GM21528 (cell line): ENCODE data around the gene DOCK2.
"Not testable (repeated sequence)": the region's sequence is repeated elsewhere in the genome, so short reads cannot be mapped to it uniquely, and the experiment has no call there.

Experiments
- ATAC-seq: cut with Tn5 transposase; IDR thresholded peaks from one replicate; pipeline ENCODE4 v1.9.1; 2021; ENCODE audit warnings: mild to moderate bottlenecking, moderate library complexity; ENCODE audit not compliant: unreplicated experiment, low FRiP score

Gene DOCK2

DNA sequence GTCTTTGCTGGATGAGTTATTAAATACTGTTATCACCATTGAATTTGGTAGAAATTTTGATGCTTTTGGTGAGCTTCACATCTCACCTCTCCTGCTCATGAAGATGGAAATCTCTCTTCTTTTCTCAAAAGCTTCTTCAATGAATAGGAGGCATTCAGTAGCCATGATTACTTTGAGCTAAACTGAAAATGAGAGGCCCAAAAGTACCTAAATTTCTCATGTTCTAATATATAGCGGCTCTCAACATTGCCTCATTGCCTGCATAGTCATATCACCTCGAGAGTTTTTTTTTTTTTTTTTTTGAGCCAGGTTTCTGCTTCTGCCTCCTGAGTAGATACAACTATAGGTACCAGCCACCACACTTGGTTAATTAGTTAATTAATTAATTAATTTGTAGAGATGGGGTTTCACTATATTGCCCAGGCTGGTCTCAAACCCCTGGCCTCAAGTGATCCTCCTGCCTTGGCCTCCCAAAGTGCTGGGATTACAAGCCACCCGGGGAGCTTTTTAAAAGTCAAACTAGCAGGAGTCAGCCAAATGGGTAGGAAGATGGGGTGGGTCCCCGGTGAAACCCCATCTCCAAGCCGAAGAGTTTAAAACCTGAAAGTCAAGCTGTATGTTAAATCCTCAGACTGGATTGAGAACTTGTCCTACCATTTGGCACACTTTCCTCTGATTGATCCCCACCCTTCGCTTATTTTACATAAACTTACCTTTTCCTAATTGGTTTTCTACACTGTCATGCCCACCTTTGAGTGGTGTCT is 169.0 kb downstream of the DOCK2 start:
- peak; percentile 79 for ATAC-seq

DNA sequence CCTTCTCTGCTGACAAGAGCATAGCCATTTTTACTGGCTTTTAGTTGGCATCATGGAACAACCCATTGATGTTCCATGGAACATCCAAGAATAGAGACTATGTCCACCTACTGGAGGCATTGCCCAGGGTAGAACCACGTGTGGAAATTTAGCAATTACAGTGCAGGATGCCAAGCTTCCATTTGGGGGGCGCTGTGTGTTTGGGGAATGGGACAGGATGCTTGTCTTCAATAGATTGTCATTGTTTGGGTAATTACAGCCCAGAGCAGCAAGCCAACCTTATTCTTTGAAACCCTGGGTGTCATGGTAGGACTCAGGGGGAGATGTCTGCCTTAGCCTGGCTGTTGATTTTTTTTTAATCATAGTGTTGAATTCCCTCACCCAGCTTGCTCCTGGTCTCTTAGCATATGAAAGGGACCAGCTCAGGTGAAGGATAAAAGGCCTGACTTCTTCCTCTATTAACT is 171.1 kb downstream of the DOCK2 start:
- ATAC-seq, result no peak

DNA sequence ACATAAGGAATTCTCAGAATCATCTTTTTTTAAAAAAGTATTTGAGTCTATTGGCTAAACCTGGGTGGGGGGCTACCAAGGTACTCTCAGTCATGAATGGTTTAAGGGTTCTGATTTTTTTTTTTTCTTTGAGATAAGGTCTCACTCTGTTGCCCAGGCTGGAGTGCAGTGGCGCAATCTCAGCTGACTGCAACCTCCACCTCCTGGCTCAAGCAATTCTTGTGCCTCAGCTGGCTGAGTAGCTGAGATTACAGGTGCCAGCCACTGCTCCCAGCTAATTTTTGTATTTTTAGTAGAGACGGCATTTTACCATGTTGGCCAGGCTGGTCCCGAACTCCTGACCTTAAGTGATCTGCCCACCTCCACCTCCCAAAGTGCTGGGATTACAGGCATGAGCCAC is 171.8 kb downstream of the DOCK2 start:
- ATAC-seq, result not testable (repeated sequence)

DNA sequence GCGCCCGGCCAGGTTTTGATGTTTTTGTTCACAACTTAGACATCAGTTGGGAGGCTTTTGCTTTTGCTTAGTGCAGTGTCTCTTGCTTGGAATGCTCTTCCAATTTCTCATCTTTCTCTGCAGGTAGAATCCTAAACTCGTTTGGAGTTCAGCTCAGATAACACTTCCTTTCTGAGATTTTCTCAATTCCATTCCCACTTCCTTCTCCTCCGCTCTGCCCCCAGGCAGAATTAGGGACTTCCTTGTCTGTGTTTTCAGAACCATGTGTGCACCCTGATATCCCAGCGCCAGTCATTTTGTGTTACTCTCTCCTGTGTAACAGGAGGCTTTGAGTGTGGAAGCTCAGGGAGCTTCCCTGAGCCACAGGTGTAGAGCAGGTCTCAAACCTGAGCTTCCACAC is 172.2 kb downstream of the DOCK2 start:
- no peak for ATAC-seq

DNA sequence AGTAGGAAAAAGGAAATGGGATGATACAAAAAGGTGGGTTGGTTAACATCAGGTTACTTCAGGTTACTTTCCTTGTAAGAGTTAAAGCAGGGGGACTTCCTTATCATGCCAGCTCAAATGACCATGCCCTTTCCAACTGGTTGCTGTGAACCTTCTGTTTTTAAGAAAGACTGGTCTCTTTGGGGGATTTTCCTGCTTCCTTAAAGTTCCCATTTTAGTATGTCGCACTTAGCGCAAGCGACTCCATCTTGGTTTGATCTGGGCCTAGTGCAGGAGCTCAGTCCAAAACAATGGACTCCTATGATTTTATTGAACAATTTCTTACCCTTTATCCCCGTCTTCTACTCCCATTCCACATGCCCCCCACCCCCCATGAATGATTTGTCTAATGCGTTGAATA is 173.4 kb downstream of the DOCK2 start:
- no peak for ATAC-seq

DNA sequence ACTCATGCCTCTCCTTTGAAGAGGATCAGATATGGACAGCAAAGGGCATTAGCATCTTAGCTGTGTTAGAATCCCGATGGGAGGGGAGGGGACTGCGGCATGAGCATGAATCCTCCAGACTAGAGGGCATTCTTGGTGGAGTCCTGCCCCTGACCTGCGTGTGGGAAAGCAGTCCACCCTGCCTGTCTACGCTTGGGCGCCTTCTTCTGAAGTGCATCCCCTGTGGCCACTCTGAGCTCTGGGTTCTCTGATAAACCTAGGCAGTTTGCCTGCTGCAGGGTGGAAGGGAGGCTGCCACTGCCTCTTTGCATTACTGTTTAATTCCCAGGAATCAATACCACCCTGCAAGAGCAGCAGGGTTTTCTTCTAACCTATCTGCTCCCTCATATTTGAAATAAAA is 173.9 kb downstream of the DOCK2 start:
- ATAC-seq, result no peak

DNA sequence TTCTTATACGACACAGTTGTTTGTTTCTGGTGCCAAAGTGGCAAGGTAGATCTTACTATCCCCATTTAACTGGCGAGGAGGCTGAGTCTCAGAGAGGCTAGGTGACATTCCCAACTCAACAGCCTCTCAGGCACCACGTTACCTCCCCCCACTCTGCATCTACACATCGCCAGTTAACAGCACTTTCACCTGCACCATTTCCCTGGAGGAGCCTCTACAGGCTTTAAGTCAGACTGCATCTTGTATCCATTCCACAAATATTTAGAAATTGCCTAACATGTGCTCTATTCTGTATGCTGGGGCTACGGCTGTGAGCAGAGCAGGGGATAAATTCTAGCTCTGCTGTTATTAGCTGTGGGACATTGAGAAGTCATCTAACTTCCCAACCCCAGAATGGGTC is 174.6 kb downstream of the DOCK2 start:
- no peak for ATAC-seq

DNA sequence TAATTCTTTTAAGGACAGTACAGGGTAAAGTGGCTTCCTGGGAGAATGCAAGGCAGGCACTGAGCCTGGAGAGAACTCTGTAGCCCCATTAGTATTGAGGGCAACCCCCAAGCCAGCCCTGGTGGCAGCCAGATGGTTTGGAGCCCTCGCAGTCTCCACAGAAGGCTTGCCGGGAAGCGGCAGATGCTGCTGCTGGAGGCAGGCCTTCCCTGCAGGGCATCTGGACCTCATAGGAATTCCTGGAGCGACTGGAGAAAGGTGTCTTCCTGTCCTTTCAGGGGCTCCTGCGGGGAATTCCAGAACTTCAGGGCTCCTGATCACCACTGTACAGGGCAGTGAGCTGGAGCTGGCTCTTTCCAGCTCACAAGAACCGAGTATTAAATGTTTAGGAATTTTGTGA is 175.7 kb downstream of the DOCK2 start:
- no peak for ATAC-seq

DNA sequence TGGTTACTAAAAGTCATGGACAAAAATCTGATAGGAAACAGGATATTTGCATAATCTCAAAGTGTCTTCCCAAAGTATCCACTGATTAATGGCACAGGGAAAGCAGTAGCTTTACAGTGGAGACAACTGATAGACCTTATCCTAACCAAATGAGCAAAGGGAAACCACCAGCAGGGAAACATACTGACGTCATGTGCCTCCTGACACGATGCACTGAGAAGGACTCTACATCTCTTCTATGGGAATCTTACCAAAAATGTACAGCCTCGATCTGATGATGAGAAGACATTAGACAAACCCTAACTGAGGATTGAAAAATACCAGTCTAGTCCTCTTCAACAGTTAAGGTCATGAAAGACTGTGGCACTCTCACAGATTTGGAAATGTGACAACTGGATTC is 177.0 kb downstream of the DOCK2 start:
- no peak for ATAC-seq

DNA sequence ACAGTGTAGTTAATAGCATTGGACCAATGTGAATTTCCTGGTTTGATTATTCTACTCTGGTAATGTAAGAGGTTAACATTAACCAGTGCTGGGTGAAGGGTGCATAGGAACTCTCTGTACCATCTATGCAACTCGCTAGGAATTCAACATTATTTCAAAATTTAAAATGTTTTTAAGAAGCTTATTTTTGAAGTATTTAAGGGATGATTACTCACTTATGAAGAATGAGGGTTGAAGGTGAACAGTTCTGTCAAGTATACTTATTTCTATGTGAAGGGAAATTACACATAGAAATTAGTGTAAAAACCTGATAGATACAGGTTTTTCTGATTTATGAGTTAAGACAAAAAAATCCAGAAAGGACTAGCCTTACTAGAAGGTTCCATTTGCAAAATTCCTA is 177.4 kb downstream of the DOCK2 start:
- no peak for ATAC-seq

DNA sequence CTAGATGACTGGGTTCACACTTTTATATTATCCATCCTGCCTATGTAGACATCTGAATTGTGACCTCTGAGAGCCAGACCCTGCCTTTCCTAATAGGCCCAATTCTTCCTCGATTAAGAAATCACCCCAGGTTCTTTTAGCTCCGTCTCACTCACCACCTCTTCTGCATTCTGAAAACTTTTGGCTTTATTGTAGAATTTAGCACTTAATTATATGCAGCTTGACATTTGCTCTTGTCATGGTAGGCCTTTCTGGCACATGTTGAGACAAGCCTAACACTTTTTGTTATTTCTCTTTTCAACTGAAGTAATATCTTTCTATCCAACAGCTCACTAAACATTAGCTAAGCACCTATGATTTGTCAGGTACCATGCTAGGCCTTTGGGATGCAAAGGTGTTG is 180.0 kb downstream of the DOCK2 start:
- ATAC-seq, result no peak

DNA sequence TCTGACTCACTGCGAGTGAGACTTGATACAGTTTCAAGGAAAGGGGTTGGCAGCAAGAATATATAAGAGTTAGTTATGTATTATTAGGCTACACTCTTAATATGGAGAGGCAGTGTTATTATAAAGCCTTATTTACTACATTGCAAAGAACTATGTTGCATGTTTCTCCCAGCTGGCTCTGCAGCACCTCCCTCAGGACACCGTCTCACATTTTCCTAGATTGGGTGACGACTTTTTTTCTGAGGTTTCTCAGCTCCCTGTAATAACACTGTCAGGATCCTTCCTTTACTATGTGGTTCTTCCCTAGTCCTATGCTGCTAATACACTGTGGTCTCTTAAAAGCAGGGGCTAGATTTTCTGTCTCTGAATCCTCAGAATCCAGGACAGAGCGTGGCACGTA is 189.5 kb downstream of the DOCK2 start:
- ATAC-seq, result no peak

DNA sequence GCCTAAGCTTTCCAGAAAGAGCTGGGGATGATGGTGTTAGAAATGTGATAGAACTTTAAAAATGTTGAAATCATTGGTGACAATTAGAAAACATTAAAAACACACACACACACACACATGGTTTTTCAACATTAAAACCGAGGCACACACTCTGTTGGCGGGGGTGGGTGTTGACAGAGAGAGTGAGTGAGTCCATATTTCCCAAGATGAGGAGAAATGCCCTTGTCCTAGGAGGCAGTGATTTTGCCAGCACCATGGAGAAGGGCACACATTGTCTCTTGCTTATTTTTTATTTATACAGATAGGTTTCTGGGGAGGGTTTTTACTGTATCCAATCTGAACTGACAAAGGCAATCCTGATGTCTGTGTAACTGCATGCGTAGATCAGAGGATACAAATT is 190.7 kb downstream of the DOCK2 start:
- no peak for ATAC-seq

DNA sequence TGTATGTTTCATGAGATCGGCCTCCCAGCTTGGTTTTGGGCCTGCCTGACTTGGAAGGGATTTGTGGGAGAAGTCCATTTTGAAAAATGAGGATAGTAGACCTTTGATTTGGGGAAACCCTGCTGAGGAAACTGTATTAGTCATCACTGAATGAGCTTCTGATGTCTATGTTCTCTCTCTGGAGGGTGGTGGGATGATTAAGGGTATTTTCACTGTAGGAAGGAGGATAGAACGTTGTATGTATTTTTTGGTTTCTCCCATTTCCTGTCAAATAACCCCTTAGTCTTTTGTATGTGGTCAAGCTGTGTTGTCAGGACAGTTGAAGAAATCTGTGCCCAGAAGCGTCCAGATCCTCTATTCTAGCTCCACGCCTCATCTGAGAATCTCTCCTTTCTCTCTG is 191.3 kb downstream of the DOCK2 start:
- ATAC-seq, result no peak

DNA sequence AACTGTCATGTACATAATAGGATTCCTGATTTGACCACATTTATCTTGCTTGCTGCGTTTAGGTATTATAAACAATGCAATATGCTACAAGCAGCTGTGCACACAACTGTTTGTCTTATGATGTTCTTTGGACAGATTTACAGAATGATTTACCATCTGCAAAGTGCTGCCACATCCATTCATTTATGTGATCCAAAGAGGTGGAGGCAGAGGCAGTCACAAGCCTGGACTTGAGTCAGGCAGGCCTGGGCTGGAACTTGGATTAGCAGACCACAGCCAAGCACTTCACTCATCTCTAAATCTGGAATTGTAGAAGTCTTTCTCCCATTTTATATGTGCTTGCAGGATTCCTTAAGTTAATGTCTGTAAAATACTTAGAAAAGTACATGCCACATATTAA is 194.3 kb downstream of the DOCK2 start:
- ATAC-seq, result no peak

DNA sequence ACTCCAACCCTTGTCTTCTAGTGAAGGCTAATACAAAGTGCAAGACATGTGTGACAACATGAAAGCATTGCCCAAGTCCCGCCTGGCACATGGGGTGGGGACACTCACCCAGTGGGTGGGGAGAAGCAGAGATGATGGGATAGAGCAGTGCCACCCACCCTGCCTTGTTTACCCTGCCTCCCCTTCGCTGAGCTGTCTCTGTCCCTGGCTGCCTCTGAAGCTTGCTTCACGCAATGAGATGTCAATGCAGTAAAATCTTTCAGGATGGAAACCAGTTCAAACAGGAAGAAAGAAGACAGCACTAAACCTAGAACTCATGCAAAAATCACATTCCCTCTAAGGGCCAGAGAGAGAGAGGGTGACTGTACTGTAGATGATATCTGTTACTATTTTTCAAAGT is 195.2 kb downstream of the DOCK2 start:
- ATAC-seq, result no peak

DNA sequence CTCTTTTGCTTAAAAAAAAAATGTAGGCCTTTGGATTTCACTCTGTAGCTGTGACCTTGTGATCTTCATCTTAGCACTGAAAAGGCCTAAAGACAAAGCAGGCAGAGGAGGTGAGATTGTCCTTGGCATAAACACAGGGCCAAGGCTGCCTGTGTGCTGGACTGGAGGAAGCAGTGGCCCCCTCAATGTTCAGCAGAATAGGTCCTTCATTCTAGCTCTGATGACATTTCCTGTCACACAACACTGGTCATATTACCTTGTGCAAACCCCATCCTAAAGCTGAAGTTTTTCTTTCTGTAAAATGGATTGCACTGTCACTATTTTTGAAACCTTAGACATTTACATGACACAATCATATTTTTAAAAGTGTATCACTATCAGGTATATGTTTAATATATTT is 195.8 kb downstream of the DOCK2 start:
- no peak for ATAC-seq

DNA sequence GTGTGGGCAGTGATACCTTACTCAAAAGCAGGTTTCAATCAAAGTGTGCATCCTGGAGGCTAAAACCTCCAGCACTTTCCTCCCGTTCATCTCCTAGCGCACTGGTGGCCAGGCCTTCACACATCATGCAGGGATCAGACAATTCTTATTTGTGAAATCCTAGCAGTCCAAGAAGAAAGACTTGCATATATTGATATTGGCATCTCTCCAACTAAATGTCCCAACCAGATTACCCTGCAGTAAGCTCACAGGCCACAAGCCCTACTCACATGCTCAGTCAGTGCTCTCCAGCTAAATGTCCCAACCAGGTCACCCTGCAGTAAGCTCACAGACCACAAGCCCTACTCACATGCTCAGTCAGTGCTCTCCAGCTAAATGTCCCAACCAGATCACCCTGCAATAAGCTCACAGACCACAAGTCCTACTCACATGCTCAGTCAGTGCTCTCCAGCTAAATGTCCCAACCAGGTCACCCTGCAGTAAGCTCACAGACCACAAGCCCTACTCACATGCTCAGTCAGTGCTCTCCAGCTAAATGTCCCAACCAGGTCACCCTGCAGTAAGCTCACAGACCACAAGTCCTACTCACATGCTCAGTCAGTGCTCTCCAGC is 196.7 kb downstream of the DOCK2 start:
- ATAC-seq, result not testable (repeated sequence)

DNA sequence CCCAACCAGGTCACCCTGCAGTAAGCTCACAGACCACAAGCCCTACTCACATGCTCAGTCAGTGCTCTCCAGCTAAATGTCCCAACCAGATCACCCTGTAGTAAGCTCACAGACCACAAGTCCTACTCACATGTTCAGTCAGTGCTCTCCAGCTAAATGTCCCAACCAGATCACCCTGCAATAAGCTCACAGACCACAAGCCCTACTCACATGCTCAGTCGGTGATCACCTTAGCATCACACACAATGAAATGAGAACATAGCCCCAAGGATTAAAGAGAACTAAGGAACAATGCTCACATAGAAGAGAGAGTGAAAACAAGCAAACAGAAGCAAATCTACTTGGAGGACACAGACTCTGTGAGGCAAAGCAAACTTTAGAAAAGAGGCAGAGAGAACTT is 197.5 kb downstream of the DOCK2 start:
- not testable (repeated sequence) for ATAC-seq

DNA sequence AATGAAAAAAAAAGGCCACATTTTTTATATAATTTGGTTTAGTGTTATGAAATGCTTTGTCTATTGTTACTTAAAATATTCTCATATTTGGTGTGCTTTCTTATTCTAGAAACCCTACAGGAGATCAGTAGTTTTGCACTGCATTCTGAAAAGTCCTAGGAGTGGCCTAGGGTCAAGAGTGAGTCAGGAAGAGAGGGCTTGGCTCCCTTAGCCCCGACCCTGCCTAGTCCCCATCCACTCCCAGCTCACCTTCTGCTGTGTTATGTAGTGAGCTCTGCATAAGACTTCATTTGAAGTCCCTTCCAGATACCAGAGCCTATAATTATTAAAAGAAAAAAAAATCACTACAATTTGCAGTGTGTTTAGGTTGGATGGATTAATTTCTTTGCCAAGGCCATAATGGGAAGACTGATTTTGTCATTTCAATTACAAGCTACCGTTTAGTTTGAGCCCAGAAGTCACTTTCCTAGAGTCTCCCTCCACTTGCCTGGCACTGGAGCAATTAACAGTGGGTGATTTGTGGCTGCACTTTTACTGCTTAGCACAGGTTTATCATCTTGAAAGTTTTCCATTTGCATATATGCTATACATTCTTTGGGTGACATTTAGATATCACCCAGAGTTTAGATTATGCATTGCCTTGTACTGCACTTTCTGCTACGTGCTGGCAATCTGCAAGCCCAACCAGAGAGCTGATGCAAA is 199.9 kb downstream of the DOCK2 start:
- no peak for ATAC-seq

DNA sequence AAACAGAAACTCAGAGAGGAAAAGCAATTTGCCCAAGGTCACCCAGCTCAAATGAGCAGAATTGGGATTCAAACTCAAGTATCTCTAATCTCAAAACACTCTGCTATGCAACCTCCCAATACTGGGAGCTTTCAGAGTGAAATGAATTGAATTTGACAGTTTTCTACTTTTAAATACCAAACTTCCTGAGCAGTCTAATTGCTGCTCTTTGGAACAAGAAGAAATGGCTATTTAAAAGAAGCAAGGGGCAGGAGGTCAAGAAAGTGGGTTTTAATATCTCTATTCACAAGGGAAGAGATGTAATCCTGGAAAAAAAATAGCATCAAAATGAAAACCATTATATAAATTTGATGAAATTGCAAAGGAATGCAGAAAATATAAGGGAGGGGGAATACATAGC is 200.6 kb downstream of the DOCK2 start:
- no peak for ATAC-seq

DNA sequence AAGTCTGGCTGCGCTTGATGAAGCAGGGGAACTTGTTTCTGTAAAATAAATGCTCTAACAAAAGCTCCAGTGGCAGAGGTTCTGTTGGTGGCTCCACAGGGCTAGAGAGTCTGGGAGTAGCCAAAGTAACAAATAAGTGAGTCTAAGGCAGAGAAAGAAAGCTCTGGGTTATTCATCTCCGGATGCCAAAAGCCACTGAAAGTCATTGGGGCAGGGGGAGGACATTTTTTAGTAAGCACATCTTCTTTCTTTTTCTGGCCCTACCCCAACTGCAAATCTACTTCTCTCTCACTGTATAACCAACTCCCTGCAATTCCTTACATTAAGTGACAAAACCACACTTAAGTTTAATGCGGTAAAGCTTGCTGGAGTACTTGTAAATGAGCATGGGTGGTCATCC is 201.6 kb downstream of the DOCK2 start:
- peak; percentile 87 for ATAC-seq
